Breast epithelium (tissue), 4 donors: ENCODE measurements around the gene DDT. TPM values are rescaled to one million over a fixed set of nuclear protein-coding genes. Genes with fewer than 3 reads are reported as not detected.

Experiments used
- DNase-seq, 2 donors: peaks; one replicate each; pipeline ENCODE4 v3.0.0-alpha.2; 2019; ENCODE audit warnings: low spot score in 2 of 2
- H3K27ac ChIP-seq, 2 donors: fragments of 200-600 bp; sonication (generic) in 1 of 2; one replicate each; pipeline ENCODE4 v1.5.1; 2016 to 2019; ENCODE audit warnings: mild to moderate bottlenecking in 1 of 2
- H3K27me3 ChIP-seq, 2 donors: fragments of 200-600 bp; sonication (generic) in 1 of 2; one replicate each; pipeline versions ENCODE4 v1.5.1 to v1.6.0; 2017 to 2019; ENCODE audit warnings: control low read depth in 1 of 2, mild to moderate bottlenecking in 1 of 2
- H3K36me3 ChIP-seq: fragments of 200-600 bp; one replicate; pipeline ENCODE4 v1.5.1; 2019
- H3K4me1 ChIP-seq, 2 donors: fragments of 200-600 bp; sonication (generic); one replicate each; pipeline ENCODE4 v1.5.1; 2016 to 2019; ENCODE audit warnings: control low read depth in 1 of 2
- H3K4me3 ChIP-seq, 3 donors: fragments of 200-600 bp; sonication (generic); 1 replicate in 2 of 3; 2 replicates in 1 of 3; pipeline ENCODE4 v1.5.1; 2016 to 2019; ENCODE audit warnings: mild to moderate bottlenecking in 3 of 3, moderate library complexity in 2 of 3
- H3K9me3 ChIP-seq, 2 donors: fragments of 200-600 bp; sonication (generic) in 1 of 2; one replicate each; pipeline ENCODE4 v1.5.1; 2016 to 2019; ENCODE audit warnings: control low read depth in 1 of 2
- POLR2A ChIP-seq: fragments of 450-650 bp; IDR thresholded peaks from one replicate; pipeline ENCODE4 v1.6.1; 2016; ENCODE audit warnings: antibody characterized with exemption, mild to moderate bottlenecking, moderate library complexity
- POLR2AphosphoS5 ChIP-seq, 3 donors: sonication (generic); formaldehyde crosslinking; IDR thresholded peaks; one replicate each; pipeline ENCODE4 v1.6.1; 2017; ENCODE audit warnings: antibody characterized with exemption in 3 of 3
- intact Hi-C: fragments of 100-400 bp; cut with DNase I; formaldehyde crosslinking; loops from one replicate; pipeline ENCODE4 v1.15.1; 2023; ENCODE audit warnings: low total_unique reads
- total RNA-seq, 3 donors: library from RNA; depleted of rRNA; stranded (reverse); fragments of >200 nt; gene quantifications; one replicate each; pipeline ENCODE4 v1.1.0, GENCODE V29; 2016
- TF ChIP-seq, protein P1 (sequence below), 3 donors: fragments of 450-650 bp; IDR thresholded peaks; one replicate each; pipeline ENCODE4 v1.5.1; 2016 to 2017; ENCODE audit warnings: antibody characterized with exemption in 3 of 3, mild to moderate bottlenecking in 3 of 3, moderate library complexity in 3 of 3

Gene DDT
- total RNA-seq, 3 donors from 2014 or later: 122 to 146 (median 136) TPM

DNA sequence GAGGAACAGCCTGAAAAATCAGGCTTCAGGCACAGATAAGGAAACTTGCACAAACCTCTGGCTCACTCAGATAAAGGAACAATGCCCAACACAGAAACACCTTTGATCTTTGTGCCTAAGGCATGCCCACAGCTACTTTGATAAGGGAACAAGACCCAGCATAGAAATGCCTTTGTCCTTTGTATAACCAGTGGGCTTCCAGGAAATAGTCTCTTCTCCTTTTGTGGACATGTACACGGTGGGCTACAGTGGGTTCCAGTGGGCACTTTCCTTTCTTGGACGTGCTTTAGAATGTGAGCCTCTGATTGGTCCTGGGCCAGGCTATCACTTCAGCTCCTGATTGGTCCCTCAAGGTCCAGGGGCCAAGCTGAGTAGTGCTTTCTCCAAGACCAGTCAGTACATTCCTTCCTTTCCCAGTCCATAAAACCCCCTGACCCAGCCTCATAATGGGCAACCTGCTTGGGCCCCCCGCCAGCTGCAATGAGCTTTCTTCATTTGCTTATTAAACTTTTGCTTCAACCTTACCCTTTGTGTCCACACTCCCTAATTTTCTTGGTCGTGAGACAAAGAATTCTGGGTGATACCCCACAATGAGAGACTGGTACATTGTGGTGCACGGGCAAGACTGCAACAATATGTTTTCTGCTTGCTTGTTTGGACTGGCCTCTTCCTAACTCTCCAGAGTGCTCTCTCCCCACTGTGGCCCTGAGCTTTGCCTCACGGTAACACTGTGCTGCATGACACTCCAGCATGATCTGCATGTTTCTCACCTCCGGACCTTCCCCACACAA is 35.2 kb upstream of the DDT start:
- H3K4me3 ChIP-seq: no peak overlapping the region
- TF ChIP-seq, protein P1, sequence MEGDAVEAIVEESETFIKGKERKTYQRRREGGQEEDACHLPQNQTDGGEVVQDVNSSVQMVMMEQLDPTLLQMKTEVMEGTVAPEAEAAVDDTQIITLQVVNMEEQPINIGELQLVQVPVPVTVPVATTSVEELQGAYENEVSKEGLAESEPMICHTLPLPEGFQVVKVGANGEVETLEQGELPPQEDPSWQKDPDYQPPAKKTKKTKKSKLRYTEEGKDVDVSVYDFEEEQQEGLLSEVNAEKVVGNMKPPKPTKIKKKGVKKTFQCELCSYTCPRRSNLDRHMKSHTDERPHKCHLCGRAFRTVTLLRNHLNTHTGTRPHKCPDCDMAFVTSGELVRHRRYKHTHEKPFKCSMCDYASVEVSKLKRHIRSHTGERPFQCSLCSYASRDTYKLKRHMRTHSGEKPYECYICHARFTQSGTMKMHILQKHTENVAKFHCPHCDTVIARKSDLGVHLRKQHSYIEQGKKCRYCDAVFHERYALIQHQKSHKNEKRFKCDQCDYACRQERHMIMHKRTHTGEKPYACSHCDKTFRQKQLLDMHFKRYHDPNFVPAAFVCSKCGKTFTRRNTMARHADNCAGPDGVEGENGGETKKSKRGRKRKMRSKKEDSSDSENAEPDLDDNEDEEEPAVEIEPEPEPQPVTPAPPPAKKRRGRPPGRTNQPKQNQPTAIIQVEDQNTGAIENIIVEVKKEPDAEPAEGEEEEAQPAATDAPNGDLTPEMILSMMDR (IDR thresholded peaks at IDR 0.05): no peak
- TF ChIP-seq POLR2AphosphoS5 (IDR thresholded peaks at IDR 0.05) (no peak), POLR2A (no peak)
- peaks cover 0 to 13% of the 10 kb centered on the region in 2 donors for H3K4me1 ChIP-seq
- no peaks in the 10 kb centered on the region for H3K36me3 ChIP-seq
- no peaks in the 10 kb centered on the region for H3K9me3 ChIP-seq
- no peak overlapping the region for H3K27ac ChIP-seq
- no peaks in the 10 kb centered on the region for H3K27me3 ChIP-seq
- intact Hi-C loops: no loop called here
- no peak for DNase-seq

DNA sequence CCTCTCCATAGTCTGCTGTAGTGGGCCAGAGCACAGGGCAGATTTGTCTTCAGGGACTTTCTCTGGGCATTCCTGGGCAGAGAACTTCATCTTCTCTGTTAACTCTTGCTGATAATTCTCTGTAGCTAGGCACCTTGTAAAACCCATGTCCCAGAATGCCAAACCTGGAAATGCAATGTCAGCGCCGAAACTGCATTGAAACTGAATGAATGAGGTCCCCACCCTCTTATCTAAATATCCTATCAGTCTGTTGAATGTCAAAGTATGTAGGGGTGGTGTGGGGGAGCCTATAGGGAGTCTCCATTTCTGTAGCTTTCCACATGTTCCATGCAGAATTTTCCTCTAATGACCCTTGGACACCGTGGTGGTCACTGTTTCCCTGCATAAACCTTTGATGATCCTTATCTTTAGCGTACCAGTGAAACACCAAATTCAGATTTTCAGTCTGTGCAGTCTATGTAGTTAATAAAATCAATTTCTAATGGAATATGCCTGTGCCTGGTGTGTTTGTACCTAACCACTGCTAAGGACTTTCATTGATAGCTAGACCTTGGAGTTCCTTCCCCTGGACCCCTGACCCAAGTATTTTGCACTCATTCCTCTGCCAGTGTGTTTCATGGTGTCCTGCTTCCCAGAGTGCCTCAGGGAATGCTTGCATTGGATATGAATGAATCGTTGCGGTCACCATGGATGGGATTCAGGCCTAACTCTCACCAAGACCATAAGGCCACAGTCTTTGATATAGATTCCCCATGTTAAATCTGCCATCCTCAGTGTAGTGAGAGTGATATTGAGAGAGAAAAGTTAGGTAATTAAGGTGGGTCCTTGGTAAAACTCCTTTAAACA is 34.4 kb upstream of the DDT start:
- TF ChIP-seq POLR2AphosphoS5 (IDR thresholded peaks at IDR 0.05) (no peak), POLR2A (no peak)
- TF ChIP-seq, protein P1 (IDR thresholded peaks at IDR 0.05): no peak

DNA sequence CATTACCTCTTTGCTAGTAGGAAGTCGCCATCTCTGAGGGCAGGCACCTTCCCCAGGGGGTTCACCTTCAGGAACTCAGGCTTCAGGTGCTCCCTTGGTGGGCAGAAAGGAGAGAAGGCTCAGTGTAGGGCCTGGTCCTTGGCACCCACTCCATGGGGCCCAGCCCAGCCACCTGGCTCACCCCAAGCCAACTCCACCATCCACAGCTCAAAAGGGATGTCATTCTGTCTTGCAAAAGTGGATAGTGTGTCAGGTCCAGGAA is 33.7 kb upstream of the DDT start:
- TF ChIP-seq POLR2AphosphoS5 (IDR thresholded peaks at IDR 0.05) (no peak), POLR2A (no peak)
- TF ChIP-seq, protein P1 (IDR thresholded peaks at IDR 0.05): no peak
- peak overlapping the region; percentile 56 to 62 for H3K27ac ChIP-seq
- no peaks in the 10 kb centered on the region for H3K27me3 ChIP-seq
- no peaks in the 10 kb centered on the region for H3K9me3 ChIP-seq
- no peak for DNase-seq
- no peak overlapping the region for H3K4me3 ChIP-seq
- H3K36me3 ChIP-seq: no peaks in the 10 kb centered on the region
- peaks cover 0 to 13% of the 10 kb centered on the region in 2 donors for H3K4me1 ChIP-seq
- intact Hi-C loops: no loop called here

More for the DNA sequence above, 34.4 kb upstream of the DDT start:
- Histone ChIP-seq H3K9me3 (no peaks in the 10 kb centered on the region), H3K27ac (no peak overlapping the region), H3K4me3 (no peak overlapping the region), H3K4me1 (peaks cover 0 to 13% of the 10 kb centered on the region in 2 donors), H3K27me3 (no peaks in the 10 kb centered on the region), H3K36me3 (no peaks in the 10 kb centered on the region)
- intact Hi-C loops: no loop called here
- DNase-seq: no peak

DNA sequence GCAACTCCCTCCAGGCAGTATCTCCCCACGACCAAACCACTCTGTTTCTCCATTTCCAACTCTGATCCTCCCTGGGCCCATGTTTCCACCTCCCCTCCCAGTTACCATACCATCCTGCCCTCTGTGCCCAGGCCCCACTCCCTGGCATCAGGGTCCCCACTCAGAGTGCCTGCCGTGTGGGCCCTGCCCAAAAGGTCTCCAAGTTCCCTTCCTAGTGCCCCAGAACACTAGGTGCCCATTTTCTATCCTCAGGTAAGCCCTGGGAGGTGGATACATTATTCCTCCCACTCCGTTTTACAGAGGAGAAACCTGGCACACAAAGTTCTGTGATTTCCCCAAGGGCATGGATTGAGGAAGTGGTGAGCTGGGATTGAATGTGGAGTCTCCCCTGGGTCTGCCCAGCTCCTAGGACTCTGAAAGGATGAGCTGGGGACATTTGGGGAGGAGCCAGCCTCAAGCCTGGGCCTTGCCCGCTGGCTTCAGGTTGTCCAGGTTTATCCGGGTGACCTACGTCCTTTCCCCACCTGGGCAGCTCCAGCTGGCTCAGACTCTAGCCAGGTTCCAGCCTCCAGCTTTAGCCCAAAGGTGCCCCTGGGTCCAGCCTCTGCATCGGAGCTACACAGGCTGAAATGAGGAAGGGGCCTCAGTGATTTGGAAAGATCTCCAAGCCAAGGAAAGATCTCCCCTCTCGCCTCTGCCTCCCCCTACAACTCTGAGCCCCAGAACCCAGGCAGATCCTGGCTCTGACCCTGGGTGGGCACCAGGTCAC is 33.2 kb upstream of the DDT start:
- Histone ChIP-seq H3K27me3 (no peaks in the 10 kb centered on the region), H3K4me3 (no peak overlapping the region), H3K27ac (peak overlapping the region; percentile 56 to 62), H3K36me3 (no peaks in the 10 kb centered on the region), H3K9me3 (no peaks in the 10 kb centered on the region), H3K4me1 (peaks cover 0 to 11% of the 10 kb centered on the region in 2 donors)
- intact Hi-C loops: no loop called here
- DNase-seq: peak in 1 of 2 donors; percentile 68
- TF ChIP-seq, protein P1 (IDR thresholded peaks at IDR 0.05): no peak
- TF ChIP-seq POLR2AphosphoS5 (IDR thresholded peaks at IDR 0.05) (peak in 1 of 3 donors; percentile 14), POLR2A (no peak)
